GM21529 (cell line): ENCODE results near the gene ANKRD23.
"Not testable (repeated sequence)": the region's sequence is repeated elsewhere in the genome, so short reads cannot be mapped to it uniquely, and the experiment has no call there.

Experiments
- ATAC-seq: cut with Tn5 transposase; IDR thresholded peaks from one replicate; pipeline ENCODE4 v1.9.1; 2021; ENCODE audit not compliant: unreplicated experiment

The ANKRD23 gene

DNA sequence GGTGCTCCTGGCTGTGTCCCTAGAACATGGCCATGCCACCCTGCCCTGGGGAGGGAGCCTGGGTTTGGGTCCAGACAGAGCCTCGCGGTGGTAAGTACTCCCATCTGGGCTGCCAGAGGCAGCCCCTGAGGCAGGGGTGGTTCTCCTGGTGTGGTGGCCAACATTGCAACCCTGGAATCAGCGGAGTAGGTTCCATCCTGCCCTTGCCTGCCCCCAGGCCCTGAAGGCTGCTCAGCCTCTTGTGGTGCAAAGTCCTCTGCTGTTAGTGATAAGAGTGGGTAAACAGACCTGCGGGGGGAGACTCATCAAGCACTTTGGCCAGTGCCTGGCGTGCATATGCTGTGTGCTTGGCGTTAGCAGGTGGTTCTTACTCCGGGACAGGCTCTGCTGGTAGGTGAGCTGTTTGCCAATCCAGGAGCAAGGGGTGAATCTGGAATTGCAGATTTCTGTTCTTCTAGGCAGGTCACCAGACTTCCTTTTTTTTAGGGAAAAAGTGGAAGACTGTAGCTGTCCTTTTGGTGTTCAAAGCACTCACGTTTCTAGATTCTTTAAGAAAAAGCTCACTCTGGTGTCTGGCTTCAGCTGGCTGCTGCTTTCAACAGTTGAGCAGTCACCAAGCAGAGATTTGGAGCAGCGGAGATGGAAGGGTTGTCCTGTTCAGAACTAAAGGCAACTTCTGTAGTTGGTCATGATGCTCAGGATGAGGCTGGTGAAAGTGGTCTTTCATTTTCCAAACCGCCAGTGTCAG, 24.5 kb downstream of the ANKRD23 start:
- no peak for ATAC-seq

DNA sequence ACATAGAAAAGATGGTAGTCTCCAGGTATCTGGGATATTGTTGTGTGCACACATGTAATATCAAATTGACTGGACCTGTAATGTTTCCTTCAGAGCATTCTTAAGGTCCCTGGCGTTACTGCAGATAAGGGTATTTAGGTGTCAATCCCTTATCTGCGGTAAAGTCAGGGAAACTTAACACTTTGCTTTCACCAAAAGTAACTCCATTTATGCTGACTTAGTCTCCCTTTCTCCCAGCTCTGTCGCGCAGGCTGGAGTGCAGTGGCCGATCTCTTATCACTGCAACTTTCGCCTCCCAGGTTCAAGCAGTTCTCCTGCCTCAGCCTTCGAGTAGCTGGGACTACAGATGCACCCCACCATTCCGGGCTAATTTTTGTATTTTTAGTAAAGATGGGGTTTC, 25.9 kb downstream of the ANKRD23 start:
- no peak for ATAC-seq

DNA sequence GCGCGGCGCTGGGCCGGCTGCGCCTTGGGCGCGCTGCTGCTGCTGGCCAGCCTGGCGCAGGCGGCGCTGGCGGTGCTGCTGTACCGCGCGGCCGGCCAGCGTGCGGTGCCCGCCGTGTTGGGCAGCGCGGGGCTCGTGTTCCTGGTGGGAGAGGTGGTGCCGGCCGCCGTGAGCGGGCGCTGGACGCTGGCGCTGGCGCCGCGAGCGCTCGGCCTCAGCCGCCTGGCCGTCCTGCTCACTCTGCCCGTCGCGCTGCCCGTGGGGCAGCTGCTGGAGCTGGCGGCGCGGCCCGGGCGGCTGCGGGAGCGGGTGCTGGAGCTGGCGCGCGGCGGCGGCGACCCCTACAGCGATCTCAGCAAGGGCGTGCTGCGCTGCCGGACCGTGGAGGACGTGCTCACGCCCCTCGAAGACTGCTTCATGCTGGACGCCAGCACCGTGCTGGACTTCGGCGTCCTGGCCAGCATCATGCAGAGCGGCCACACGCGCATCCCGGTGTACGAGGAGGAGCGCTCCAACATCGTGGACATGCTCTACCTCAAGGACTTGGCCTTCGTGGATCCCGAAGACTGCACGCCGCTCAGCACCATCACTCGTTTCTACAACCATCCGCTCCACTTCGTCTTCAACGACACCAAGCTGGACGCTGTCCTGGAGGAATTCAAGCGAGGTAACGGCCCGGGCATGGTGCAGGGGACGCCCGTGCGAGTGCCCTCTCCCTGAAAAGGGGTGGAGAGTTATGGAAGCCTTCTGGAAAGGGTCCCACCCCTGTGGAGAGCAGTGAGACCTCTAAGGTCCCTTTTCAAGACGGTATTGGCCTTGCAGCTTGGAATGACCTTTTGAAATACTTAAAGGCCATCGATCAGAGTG, 26.8 kb downstream of the ANKRD23 start:
- ATAC-seq: peak; percentile 36

DNA sequence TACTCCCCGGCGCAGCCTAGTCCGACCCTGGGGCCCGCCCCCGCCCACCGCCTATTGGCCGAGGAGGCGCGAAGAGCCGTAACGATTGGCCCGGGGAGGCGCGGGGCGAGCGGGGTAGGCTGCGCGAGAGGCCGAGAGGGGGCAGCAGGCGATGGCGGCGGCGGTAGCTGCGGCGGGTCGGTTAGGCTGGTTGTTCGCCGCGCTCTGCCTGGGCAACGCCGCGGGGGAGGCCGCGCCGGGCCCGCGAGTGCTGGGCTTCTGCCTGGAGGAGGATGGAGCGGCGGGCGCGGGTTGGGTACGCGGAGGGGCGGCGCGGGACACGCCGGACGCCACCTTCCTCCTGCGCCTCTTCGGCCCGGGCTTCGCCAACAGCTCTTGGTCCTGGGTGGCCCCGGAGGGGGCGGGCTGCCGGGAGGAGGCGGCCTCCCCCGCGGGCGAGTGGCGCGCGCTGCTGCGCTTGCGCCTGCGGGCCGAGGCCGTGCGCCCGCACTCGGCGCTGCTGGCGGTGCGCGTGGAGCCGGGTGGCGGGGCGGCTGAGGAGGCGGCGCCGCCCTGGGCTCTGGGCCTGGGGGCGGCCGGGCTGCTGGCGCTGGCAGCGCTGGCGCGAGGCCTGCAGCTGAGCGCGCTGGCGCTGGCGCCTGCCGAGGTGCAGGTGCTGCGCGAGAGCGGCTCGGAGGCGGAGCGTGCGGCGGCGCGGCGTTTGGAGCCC, 27.5 kb downstream of the ANKRD23 start, which contains the start of gene CNNM3:
Gene CNNM3, plus strand, starts transcription at position 142 of the 709 bp plus-strand sequence. Its CDS starts 10 bp downstream, at position 152.
- peak; percentile 85 for ATAC-seq

DNA sequence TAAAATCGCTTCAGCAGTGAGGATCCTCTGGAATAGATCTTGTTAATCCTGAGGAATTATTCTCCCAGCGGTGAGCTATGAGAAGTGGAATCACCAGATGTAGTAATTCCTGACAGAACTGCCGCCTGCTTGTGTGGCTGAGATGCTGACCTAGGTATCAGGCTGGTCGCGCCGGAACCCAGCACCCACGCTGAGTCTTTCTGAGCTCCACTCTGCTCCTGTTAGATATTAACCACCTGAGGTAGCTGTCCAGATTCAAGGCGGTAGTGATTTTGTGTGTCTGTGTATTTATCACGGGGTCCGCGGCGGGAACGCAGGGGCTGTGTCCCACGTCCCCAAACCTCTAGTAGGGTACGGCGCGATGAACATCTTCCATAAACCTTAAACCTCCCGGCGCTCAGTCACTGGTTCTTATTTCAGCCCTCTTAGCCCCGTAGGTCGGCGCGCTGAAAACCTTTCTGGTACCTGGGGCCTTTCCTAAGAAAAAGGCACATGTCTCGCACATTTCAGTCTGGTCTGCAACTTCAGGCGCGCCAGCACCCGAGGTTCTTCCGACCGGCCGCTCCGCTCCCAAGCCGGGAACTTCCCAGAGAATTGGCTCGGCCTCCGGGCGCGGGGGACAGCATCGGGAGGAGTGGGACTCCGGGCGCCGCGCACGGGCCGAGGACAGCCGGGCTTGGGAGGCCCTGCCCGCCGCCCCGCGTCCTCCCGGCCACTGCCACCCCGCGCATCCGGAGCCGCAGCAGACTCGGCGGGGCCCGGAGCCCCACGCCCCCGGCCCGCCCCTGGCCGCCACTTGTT, 28.3 kb downstream of the ANKRD23 start:
- ATAC-seq: peak; percentile 12

DNA sequence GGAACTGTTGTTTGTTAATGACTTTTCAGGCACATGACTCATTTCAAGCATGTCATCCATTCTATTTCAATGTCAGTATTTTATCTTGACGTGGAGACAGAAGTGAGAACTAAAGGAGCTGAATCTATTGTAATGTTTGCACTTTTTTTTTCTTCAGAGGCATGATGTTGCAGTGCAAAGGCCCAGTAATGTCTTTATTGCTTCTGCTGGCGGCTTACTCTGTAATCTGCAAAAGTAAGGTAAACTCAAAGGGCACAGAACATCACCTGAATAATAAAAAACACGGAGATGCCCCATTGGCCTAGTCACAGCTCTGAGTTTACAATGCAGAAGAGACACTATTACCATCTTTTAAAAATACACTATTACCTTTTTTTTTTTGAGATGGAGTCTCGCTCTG, 30.2 kb downstream of the ANKRD23 start:
- no peak for ATAC-seq

DNA sequence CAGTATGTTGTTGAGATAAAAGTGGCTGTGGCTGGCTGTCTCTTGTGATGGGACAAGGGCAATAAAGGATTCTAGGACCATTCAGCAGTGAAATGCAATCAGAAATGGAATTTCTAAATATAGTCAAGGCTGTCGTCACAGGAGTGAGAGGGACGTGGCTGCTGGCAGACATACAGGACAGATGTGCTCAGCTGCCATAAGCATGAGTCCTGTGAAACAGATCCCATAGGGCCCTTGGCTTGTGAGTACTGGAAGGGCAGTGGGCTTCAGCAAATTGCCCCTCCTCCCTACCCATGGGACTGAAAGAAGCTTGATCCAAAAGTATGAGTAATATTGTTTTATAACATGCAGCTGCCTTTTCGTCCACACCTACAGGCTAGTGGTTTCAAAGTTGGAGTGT, 31.9 kb downstream of the ANKRD23 start:
- no peak for ATAC-seq

DNA sequence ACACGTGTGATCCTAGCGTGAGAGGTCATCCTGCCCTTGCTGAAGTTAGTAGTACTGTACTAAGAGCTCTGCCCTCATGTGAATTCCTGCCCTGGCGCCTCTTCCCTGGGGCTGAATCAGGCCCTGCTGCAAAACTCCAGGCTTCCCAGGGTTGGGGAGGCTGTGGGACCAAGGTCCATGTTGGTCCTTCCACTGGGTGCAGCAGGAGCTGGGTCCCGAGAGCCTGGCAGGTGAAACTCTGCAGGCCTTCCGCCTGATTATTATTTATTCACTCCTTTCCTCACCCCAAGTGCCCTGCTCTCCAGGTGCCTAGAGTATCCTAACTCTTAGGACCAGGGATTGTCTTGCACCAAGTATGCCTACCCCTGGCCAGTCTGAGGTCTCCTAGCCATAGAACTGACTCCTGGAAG, 33.0 kb downstream of the ANKRD23 start:
- no peak for ATAC-seq

DNA sequence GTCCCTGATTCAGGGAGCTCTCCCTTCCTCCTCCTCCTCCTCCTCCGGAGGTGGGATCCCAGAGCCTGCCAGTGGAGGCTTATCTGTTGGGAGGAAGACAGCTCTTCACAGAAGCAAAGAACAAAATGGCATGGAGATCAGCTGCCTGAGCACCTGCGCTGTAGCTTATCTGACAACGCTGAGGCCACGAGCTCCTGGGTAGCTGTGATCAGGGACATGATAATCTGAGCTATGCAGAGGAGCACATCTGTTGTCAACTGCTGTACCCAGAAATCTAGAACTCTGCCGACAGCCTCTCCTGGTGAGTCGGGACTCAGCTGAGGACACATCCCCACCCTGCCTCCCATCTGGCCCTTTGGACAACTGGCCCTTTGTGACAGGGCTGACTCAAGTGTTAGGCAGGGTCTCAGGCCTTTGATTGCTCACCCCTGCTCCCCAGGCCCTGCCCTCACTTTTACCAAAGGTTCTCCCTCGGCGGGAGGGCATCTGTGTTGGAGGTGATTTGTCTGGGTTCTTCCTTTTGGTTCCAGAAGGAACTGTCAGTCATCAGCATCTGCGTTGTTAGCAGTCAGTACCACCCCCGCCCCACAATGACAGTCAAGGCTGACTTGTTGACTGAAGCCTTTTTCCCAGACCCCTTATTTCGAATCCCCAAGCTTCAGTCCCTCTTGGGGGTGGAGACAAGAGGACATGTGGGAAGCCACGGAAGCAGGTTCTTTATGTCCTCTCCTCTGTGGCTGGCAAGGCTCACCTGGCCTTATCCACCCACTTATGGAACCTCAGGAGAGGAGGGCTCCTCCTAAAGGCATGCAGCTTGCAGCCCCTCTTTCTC, 33.7 kb downstream of the ANKRD23 start:
- ATAC-seq: no peak

DNA sequence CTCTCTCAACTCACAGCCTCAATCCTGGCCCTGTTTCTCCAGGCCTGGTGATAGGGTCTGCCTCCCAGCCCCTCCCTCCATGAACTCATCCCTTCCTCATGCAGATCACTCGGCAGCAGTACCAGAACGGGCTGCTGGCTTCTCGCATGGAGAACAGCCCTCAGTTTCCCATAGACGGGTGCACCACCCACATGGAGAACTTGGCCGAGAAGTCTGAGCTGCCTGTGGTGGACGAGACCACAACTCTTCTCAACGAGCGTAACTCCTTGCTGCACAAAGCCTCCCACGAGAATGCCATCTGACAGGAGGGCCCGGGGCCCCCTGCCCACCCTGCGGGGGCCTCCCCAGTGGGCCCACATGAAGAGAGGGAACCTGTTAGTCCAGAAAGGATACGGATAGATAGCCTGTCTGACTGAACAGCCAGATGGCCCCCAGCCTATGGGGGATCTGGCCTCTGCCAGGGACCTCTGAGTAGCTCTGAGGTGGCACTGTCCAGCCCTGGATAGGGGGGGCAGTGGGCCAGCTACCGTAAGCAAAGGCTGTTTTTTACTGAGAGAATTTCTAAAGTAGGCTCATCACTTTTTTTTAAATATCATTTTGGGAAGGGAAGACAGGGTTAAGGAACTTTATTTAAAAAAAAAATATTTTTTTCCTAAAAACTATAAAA, 34.5 kb downstream of the ANKRD23 start:
- no peak for ATAC-seq

DNA sequence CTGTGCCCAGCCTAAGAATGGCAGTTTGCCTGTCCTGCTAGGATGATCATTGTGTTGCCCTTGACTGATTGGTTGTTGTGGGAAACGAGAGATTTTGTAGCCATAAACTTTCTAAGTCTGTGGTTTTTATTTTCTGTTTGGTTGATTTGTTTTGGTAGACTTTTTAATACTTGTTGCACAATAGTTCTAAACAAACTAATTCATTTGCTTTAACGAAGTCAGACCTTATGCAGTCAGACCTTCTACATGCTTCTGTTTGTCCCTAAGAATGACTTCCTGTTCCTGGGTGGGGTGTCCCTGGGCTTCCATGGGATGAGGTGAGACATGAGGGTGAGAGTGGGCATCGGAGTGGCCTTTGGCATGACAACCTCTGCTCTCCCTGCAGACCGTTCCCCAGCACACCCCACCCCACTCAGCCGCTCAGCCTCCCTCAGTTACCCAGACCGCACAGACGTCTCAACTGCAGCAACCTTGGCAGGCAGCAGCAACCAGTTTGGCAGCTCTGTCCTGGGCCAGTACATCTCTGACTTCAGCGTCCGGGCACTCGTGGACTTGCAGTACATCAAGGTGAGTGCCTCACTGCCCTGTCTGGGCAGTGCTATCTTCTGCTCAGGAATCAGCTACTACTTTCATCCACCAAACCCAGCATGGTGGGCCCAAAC, 35.5 kb downstream of the ANKRD23 start:
- no peak for ATAC-seq

DNA sequence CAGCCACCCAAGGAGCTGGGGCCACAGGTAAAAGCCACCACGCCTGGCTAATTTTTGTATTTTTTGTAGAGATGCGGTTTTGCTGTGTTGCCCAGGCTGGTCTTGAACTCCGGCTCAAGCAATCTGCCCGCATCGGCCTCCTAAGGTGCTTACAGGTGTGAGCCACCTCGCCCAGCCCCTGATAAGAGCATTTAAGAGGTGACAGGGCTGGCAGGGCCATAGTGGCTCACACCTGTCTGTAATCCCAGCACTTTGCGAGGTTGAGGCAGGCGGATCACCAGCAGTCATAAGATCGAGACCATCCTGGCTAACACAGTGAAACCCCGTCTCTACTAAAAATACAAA, 36.7 kb downstream of the ANKRD23 start:
- no peak for ATAC-seq

DNA sequence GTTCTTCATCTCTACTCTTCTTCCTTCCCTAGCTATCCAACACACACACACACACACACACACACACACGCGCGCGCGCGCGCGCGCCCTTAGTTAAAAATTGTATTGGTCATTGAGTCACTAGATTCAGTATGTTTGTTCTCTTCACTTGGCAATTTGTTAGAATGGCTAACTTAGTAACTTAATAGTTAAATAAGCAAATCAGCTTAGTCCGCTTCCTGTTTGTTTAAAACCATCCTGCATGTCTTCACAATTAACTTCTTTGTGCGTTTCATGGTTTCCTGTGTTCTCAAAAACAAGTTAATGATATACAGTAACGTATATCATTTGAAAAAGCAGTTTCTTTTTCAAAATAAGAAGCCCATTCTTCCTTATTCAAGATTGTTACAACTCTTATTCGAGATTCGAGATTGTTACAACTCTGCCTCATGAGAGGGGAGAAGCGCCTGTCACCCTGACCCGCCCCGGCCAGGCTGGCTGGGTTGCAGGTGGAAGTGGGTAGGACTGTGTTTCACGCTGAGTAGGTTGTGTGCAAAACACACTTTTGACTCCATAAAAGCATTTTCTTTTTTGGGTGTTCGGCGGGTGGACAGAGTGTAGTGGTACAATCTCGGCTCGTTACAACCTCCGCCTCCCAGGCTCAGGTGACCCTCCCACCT, 37.2 kb downstream of the ANKRD23 start:
- ATAC-seq: no peak

DNA sequence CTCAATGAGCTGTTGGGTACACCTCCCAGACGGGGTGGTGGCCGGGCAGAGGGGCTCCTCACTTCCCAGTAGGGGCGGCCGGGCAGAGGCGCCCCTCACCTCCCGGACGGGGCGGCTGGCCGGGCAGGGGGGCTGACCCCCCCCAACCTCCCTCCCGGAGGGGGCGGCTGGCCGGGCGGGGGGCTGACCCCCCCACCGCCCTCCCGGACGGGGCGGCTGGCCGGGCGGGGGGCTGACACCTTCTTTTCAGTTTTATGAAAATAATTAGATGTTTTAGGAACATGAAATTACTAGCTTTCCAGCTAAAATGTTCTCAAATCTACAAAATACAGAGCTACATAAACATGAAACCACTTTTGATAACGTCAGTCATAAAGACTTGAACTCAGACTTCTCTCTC, 37.9 kb downstream of the ANKRD23 start:
- not testable (repeated sequence) for ATAC-seq

DNA sequence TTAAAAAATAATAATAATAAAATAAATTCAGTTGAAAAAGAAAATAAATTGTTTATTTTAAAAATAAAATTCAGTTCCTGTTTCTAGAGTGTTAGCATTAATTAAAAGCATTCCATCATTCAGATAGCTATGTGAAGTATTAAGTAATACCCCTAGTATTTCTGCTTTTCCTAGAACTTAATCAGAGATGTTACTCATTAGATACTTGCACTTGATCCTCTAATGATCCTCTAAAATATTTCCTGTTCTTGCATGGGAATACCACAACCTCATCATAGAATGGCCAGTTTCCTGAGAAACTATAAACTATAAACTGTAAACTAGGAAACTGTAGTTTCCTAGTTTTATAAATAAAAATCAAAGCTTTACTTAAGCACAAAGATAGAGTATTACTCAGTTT, 38.8 kb downstream of the ANKRD23 start:
- ATAC-seq: no peak

DNA sequence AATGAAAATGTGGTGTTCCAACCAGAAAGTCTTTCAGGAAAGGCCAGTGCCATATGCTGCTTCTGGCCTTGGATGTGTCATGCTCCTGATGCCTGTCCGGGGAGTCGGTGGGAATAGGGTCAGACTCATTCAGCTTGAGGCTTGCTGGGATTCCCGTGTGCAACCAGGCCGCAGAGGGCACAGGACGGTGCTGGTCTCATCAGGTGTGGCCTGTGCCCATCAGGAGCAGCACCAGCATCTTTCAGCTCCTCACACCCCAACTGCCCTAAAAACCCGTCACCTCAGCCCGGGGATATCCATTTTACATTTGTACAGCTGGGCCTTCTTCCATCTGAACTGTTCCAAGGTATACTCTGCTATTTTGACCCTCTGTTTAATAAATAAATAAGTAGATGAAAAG, 41.1 kb downstream of the ANKRD23 start:
- no peak for ATAC-seq

DNA sequence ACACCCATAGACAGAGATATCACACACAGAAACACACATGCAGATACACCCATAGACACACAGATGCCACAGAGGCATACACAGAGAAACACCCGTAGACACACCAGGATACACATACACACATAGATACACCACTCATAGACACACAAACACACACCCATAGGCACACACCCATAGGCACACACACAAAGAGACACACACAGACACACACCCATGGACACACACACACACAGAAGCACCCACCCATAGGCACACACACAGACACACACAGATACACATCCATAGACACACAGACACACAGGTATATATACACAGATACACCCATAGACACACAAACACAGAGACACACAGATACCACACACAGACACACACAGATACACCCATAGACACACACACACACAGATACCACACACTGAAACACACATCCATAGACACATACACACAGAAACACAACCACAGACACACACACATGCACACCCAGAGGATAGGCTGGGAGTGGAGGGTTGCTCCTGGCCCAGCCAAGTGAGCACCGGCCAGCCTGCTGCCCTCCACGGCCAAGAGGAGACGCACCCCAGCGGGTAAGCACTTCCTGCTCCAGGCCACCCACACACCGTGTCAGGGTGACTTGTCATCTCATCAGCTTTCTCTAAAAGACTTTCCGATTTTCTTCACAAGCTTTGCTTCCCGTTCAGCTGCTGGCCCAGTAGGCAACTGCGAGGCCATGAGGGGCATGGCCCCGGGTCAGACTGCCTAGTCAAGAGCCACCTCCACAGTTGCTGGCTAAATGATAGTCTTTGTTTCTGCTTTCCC, 41.8 kb downstream of the ANKRD23 start:
- ATAC-seq: no peak
